HepG2 (cell line): Measurements from ENCODE around the gene RFX2. TPM values are rescaled to one million over a fixed set of nuclear protein-coding genes. Genes with fewer than 3 reads are reported as not detected.

ENCODE experiments used
- ATAC-seq: fragments of 200-7000 bp; cut with Tn5 transposase; 3 replicates; pipeline ENCODE4 v1.9.1; 2020; ENCODE audit warnings: mild to moderate bottlenecking, moderate library complexity
- BruUV-seq: library from RNA; stranded (reverse); fragments of 400-500 nt; replicated peaks from 2 replicates; lab custom pipeline; 2021; lab: Mats Ljungman, UMichigan
- CTCF ChIA-PET: fragments of 300-600 bp; formaldehyde crosslinking; extraction: SDS; loops from one replicate; lab custom pipeline; 2021; ENCODE audit warnings: low total read pairs, inconsistent platforms, low intra/inter-chr PET ratio; lab: Yijun Ruan, JAX
- POLR2A ChIA-PET: fragments of 350-600 bp; sonication (Branson Sonifier 250); formaldehyde crosslinking; loops from one replicate; lab custom pipeline; 2020; ENCODE audit warnings: antibody characterized with exemption, inconsistent platforms; lab: Yijun Ruan, JAX
- DNase-seq: peaks from one replicate; pipeline ENCODE4 v3.0.0-alpha.2; 2015; ENCODE audit warnings: low spot score
- FAIRE-seq: peaks from 3 replicates; lab custom pipeline; 2011; peaks lifted over from hg19 to GRCh38; lab: Jason Lieb, UNC
- H2AFZ ChIP-seq: one replicate; pipeline ENCODE4 v1.6.1; 2011; ENCODE audit warnings: low read length, inconsistent platforms
- H3K27ac ChIP-seq: fragments of 300-600 bp; 3 replicates; pipeline ENCODE4 v1.8.0; 2011; ENCODE audit warnings: mixed run types, mild to moderate bottlenecking, mixed read lengths, low read length, inconsistent platforms; ENCODE audit not compliant: insufficient read depth; ENCODE audit errors: extremely low read length
- H3K27me3 ChIP-seq, 2 experiments: fragments of 200-600 bp in 1 of 2; 2 replicates in 1 of 2; 3 replicates in 1 of 2; pipeline versions ENCODE4 v1.6.0 to v1.8.0; 2011; ENCODE audit warnings: low read length in 2 of 2, mild to moderate bottlenecking in 2 of 2, moderate library complexity in 2 of 2, inconsistent platforms in 1 of 2; ENCODE audit not compliant: insufficient read depth in 2 of 2, control insufficient read depth in 1 of 2
- H3K36me3 ChIP-seq, 2 experiments: fragments of 200-600 bp in 1 of 2; replicated peaks in 1 of 2; 2 replicates in 1 of 2; 3 replicates in 1 of 2; pipeline versions ENCODE4 v1.5.1 to v1.8.0; 2011; ENCODE audit warnings: low read length in 2 of 2, inconsistent platforms in 1 of 2; ENCODE audit not compliant: insufficient read depth in 2 of 2, control insufficient read depth in 1 of 2
- H3K4me1 ChIP-seq: 2 replicates; pipeline ENCODE4 v1.5.1; 2012; ENCODE audit warnings: low read length, inconsistent platforms; ENCODE audit not compliant: insufficient read depth
- H3K4me2 ChIP-seq: 2 replicates; pipeline ENCODE4 v1.6.0; 2011; ENCODE audit warnings: low read depth, low read length, inconsistent platforms
- H3K4me3 ChIP-seq, 3 experiments: fragments of 200-600 bp in 1 of 3; sonication (generic), shearing (Covaris generic) in 1 of 3; replicated peaks in 1 of 3; 2 replicates each; pipeline ENCODE4 v1.5.1; 2011 to 2016; ENCODE audit warnings: low read length in 3 of 3, inconsistent platforms in 2 of 3, low read depth in 2 of 3, mild to moderate bottlenecking in 2 of 3, control low read depth in 1 of 3, mixed read lengths in 1 of 3; ENCODE audit not compliant: insufficient read depth in 1 of 3
- H3K79me2 ChIP-seq: one replicate; pipeline ENCODE4 v1.6.1; 2011; ENCODE audit warnings: low read length, inconsistent platforms; ENCODE audit not compliant: insufficient read depth
- H3K9ac ChIP-seq: 2 replicates; pipeline ENCODE4 v1.6.0; 2011; ENCODE audit warnings: mild to moderate bottlenecking, low read depth, low read length, inconsistent platforms; ENCODE audit not compliant: insufficient read depth
- H3K9me3 ChIP-seq: 2 replicates; pipeline ENCODE4 v1.5.1; 2012; ENCODE audit warnings: mild to moderate bottlenecking, low read length
- H4K20me1 ChIP-seq: 2 replicates; pipeline ENCODE4 v1.6.0; 2011; ENCODE audit warnings: inconsistent platforms, mild to moderate bottlenecking, low read length, moderate library complexity; ENCODE audit not compliant: insufficient read depth
- FOXA1 ChIP-seq, 2 experiments: fragments of 450-650 bp in 1 of 2; sonication (generic) in 1 of 2; formaldehyde crosslinking in 1 of 2; IDR thresholded peaks; 2 replicates each; pipeline versions ENCODE4 v1.4.0 to v1.6.1; 2016 to 2020; ENCODE audit warnings: missing genetic modification reagents in 1 of 2
- GABPA ChIP-seq, 2 experiments: IDR thresholded peaks; 2 replicates each; pipeline ENCODE4 v1.6.1; 2011 to 2016; ENCODE audit warnings: low read depth in 2 of 2, low read length in 1 of 2, missing biosample characterization in 1 of 2, missing genetic modification characterization in 1 of 2
- HOXA7 ChIP-seq: sonication (generic); formaldehyde crosslinking; IDR thresholded peaks from 2 replicates; pipeline ENCODE4 v1.8.1; 2022; ENCODE audit warnings: mild to moderate bottlenecking, missing genetic modification reagents, moderate library complexity
- JUND ChIP-seq: sonication (generic); formaldehyde crosslinking; IDR thresholded peaks from 2 replicates; pipeline ENCODE4 v1.8.0; 2022; ENCODE audit warnings: mild to moderate bottlenecking, missing genetic modification reagents
- MIER3 ChIP-seq: IDR thresholded peaks from 2 replicates; pipeline ENCODE4 v1.6.1; 2016; ENCODE audit warnings: missing compliant biosample characterization, borderline replicate concordance
- SRSF4 ChIP-seq: fragments of 200-400 bp; formaldehyde crosslinking; IDR thresholded peaks from one replicate; pipeline ENCODE4 v1.6.1; 2018; ENCODE audit warnings: mild to moderate bottlenecking, low read depth, low read length, moderate library complexity; ENCODE audit not compliant: poor library complexity, severe bottlenecking
- WGBS: methylation state at CpG from one replicate; pipeline ENCODE4 v1.1.6; 2017; ENCODE audit warnings: low lambda C conversion rate; 5-methylcytosine and 5-hydroxymethylcytosine counted together
- in situ Hi-C: cut with HindIII; loops from 2 replicates; pipeline ENCODE4 v1.10.0; 2017; ENCODE audit warnings: low pct_unique_long_range_greater_than_20kb; ENCODE audit not compliant: extremely low pct_ligation_motif_present
- intact Hi-C: fragments of 100-400 bp; cut with micrococcal nuclease; formaldehyde crosslinking; loops from one replicate; pipeline ENCODE4 v1.10.0; 2022; ENCODE audit not compliant: unreplicated experiment
- polyA plus RNA-seq, 8 experiments: library from polyadenylated mRNA; depleted of rRNA in 3 of 8; stranded (reverse) in 7 of 8; unstranded in 1 of 8; fragments of >200 nt; fragmentation: Illumina TruSeq in 4 of 8; extraction: Trizol in 4 of 8; gene quantifications; 2 replicates each; pipeline versions ENCODE4 v1.2.1 to v1.2.3, GENCODE V29; 2011 to 2016; ENCODE audit warnings: low read depth in 4 of 8, missing spikeins in 1 of 8, mixed read lengths in 1 of 8; ENCODE audit not compliant: insufficient read depth in 1 of 8
- total RNA-seq, 5 experiments: library from RNA; depleted of rRNA; stranded (reverse); fragments of >200 nt; fragmentation: Illumina TruSeq; extraction: Trizol; gene quantifications; 2 replicates each; pipeline ENCODE4 v1.2.3, GENCODE V29; 2016; ENCODE audit warnings: low read depth in 1 of 5
- TF ChIP-seq, protein P1 (sequence below): IDR thresholded peaks from 2 replicates; pipeline ENCODE4 v1.6.1; 2016
- TF ChIP-seq, protein P2 (sequence below): sonication (generic); formaldehyde crosslinking; IDR thresholded peaks from 2 replicates; pipeline ENCODE4 v1.4.0; 2020; ENCODE audit warnings: missing genetic modification reagents, mild to moderate bottlenecking, borderline replicate concordance
- TF ChIP-seq, protein P3 (sequence below): sonication (generic); formaldehyde crosslinking; IDR thresholded peaks from 2 replicates; pipeline ENCODE4 v1.5.0; 2020; ENCODE audit warnings: mild to moderate bottlenecking, missing genetic modification reagents, borderline replicate concordance

RFX2 gene
- total and polyA plus RNA-seq, 2 of the 13 experiments (the other 11 are each of a cell fraction or from before 2014, with no cell fraction given): 2.8 to 3.3 TPM

DNA sequence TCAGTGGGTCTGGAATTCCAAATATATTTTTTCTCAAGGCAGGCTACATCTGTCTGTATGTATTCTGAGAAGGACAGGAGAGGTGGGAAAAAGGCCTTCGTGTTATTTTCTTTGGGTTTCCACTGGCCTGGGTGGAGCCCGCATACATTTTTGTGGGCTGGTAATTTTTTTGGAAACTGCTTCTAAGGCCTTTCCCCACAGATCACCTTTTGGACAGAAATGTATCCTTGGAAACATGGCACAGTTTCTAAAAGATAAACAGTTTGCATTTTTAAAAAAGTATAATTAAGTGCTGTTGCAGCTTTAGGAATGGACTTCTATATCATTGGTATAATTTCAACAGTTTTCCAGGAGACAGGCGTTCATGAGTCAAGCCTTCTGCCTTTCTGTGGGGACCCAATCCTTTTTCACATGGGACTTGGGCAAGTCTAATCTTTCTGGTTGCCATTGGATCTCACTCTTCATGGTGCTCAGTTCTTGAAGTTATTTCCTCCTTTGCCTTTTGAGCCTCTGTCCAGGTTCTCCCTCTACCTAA, 8.9 kb downstream of the RFX2 start:
- WGBS: 80% methylated on average over 3 of the region's 3 CpGs
- ATAC-seq (no peak), DNase-seq (no peak), FAIRE-seq (no peak)
- Histone ChIP-seq H3K27ac (no peak overlapping the region), H3K9ac (no peak overlapping the region), H3K4me2 (no peak overlapping the region), H3K4me1 (peaks cover 31% of the 10 kb centered on the region), H2AFZ (no peak overlapping the region), H3K27me3 (no peaks in the 10 kb centered on the region; a peak in 1 of 5 replicates), H3K36me3 (no peaks in the 10 kb centered on the region), H3K4me3 (no peak overlapping the region), H3K9me3 (no peaks in the 10 kb centered on the region), H4K20me1 (no peaks in the 10 kb centered on the region), H3K79me2 (no peaks in the 10 kb centered on the region)
- no TSS peak for BruUV-seq
- ChIA-PET CTCF (no interaction called here), POLR2A (no interaction called here)
- intact Hi-C loops (no loop called here), in situ Hi-C loops (no loop called here)
- TF ChIP-seq, protein P1, sequence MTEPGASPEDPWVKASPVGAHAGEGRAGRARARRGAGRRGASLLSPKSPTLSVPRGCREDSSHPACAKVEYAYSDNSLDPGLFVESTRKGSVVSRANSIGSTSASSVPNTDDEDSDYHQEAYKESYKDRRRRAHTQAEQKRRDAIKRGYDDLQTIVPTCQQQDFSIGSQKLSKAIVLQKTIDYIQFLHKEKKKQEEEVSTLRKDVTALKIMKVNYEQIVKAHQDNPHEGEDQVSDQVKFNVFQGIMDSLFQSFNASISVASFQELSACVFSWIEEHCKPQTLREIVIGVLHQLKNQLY (CRISPR knock-in tag): no peak
- TF ChIP-seq MIER3 (CRISPR knock-in tag): no peak
- TF ChIP-seq HOXA7 (CRISPR knock-in tag): no peak
- TF ChIP-seq FOXA1 (IDR thresholded peaks at IDR 0.05): no peak
- no peak for TF ChIP-seq FOXA1 (CRISPR knock-in tag; IDR thresholded peaks at IDR 0.05)
- no peak for TF ChIP-seq SRSF4
- TF ChIP-seq GABPA (IDR thresholded peaks at IDR 0.05; ENCODE audit: low read depth, low read length): no peak
- TF ChIP-seq GABPA (CRISPR knock-in tag; IDR thresholded peaks at IDR 0.05; ENCODE audit: low read depth): no peak
- TF ChIP-seq JUND: no peak
- TF ChIP-seq, protein P2, sequence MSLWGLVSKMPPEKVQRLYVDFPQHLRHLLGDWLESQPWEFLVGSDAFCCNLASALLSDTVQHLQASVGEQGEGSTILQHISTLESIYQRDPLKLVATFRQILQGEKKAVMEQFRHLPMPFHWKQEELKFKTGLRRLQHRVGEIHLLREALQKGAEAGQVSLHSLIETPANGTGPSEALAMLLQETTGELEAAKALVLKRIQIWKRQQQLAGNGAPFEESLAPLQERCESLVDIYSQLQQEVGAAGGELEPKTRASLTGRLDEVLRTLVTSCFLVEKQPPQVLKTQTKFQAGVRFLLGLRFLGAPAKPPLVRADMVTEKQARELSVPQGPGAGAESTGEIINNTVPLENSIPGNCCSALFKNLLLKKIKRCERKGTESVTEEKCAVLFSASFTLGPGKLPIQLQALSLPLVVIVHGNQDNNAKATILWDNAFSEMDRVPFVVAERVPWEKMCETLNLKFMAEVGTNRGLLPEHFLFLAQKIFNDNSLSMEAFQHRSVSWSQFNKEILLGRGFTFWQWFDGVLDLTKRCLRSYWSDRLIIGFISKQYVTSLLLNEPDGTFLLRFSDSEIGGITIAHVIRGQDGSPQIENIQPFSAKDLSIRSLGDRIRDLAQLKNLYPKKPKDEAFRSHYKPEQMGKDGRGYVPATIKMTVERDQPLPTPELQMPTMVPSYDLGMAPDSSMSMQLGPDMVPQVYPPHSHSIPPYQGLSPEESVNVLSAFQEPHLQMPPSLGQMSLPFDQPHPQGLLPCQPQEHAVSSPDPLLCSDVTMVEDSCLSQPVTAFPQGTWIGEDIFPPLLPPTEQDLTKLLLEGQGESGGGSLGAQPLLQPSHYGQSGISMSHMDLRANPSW (CRISPR knock-in tag): no peak
- TF ChIP-seq, protein P3, sequence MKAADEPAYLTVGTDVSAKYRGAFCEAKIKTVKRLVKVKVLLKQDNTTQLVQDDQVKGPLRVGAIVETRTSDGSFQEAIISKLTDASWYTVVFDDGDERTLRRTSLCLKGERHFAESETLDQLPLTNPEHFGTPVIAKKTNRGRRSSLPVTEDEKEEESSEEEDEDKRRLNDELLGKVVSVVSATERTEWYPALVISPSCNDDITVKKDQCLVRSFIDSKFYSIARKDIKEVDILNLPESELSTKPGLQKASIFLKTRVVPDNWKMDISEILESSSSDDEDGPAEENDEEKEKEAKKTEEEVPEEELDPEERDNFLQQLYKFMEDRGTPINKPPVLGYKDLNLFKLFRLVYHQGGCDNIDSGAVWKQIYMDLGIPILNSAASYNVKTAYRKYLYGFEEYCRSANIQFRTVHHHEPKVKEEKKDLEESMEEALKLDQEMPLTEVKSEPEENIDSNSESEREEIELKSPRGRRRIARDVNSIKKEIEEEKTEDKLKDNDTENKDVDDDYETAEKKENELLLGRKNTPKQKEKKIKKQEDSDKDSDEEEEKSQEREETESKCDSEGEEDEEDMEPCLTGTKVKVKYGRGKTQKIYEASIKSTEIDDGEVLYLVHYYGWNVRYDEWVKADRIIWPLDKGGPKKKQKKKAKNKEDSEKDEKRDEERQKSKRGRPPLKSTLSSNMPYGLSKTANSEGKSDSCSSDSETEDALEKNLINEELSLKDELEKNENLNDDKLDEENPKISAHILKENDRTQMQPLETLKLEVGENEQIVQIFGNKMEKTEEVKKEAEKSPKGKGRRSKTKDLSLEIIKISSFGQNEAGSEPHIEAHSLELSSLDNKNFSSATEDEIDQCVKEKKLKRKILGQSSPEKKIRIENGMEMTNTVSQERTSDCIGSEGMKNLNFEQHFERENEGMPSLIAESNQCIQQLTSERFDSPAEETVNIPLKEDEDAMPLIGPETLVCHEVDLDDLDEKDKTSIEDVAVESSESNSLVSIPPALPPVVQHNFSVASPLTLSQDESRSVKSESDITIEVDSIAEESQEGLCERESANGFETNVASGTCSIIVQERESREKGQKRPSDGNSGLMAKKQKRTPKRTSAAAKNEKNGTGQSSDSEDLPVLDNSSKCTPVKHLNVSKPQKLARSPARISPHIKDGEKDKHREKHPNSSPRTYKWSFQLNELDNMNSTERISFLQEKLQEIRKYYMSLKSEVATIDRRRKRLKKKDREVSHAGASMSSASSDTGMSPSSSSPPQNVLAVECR (CRISPR knock-in tag): no peak
